Measurements from ENCODE around the gene ALG9.

DNA sequence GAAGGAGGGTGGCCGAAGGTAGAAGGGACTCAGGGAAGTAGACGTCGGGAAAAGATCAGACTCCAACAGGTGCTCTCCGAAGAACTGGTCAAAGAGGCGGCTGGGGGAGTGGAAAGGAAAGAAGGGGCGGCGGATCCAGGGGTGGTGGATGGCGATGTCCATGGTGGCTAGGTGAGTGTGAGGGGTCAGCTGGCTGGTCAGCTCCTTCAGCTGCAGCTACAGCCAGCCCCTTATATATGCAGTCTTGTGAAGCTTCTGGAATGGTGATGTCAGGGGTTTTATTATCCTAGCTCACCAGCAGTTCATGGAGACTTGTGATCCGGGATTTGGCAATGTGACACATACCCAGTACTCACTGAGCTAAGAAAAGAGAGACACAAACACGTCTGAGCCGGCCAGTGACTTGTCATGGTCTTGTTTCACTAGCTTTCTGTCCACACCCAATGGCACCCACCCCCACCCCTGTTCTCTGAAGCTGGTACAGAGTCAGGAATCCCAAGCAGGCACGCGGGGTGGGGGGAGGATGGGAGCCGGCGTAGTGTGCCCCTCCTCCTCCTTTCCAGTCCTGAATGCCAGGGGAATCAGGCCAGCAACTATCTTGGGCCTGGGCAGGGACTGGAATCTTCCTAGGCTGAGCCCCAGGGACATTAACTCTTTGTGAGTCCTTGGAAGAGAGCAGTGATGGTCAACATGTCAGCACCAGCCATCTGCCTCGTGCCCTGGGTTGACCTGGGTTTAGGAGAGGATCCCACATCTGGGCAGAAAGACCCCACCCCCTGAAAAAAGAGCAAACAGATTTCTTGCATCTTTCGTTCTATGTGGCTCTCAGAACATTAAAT lies 40.4 kb upstream of the ALG9 start, which contains the start of gene CRYAB:
- TF ChIP-seq, protein P1, sequence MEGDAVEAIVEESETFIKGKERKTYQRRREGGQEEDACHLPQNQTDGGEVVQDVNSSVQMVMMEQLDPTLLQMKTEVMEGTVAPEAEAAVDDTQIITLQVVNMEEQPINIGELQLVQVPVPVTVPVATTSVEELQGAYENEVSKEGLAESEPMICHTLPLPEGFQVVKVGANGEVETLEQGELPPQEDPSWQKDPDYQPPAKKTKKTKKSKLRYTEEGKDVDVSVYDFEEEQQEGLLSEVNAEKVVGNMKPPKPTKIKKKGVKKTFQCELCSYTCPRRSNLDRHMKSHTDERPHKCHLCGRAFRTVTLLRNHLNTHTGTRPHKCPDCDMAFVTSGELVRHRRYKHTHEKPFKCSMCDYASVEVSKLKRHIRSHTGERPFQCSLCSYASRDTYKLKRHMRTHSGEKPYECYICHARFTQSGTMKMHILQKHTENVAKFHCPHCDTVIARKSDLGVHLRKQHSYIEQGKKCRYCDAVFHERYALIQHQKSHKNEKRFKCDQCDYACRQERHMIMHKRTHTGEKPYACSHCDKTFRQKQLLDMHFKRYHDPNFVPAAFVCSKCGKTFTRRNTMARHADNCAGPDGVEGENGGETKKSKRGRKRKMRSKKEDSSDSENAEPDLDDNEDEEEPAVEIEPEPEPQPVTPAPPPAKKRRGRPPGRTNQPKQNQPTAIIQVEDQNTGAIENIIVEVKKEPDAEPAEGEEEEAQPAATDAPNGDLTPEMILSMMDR (IDR thresholded peaks at IDR 0.05): no peak
- TF ChIP-seq TP53 (CRISPR knock-in tag; IDR thresholded peaks at IDR 0.05): no peak
- TF ChIP-seq, protein P2, sequence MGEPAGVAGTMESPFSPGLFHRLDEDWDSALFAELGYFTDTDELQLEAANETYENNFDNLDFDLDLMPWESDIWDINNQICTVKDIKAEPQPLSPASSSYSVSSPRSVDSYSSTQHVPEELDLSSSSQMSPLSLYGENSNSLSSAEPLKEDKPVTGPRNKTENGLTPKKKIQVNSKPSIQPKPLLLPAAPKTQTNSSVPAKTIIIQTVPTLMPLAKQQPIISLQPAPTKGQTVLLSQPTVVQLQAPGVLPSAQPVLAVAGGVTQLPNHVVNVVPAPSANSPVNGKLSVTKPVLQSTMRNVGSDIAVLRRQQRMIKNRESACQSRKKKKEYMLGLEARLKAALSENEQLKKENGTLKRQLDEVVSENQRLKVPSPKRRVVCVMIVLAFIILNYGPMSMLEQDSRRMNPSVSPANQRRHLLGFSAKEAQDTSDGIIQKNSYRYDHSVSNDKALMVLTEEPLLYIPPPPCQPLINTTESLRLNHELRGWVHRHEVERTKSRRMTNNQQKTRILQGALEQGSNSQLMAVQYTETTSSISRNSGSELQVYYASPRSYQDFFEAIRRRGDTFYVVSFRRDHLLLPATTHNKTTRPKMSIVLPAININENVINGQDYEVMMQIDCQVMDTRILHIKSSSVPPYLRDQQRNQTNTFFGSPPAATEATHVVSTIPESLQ (CRISPR knock-in tag; IDR thresholded peaks at IDR 0.05): no peak
- TF ChIP-seq, protein P3, sequence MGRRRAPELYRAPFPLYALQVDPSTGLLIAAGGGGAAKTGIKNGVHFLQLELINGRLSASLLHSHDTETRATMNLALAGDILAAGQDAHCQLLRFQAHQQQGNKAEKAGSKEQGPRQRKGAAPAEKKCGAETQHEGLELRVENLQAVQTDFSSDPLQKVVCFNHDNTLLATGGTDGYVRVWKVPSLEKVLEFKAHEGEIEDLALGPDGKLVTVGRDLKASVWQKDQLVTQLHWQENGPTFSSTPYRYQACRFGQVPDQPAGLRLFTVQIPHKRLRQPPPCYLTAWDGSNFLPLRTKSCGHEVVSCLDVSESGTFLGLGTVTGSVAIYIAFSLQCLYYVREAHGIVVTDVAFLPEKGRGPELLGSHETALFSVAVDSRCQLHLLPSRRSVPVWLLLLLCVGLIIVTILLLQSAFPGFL (CRISPR knock-in tag; IDR thresholded peaks at IDR 0.05; ENCODE audit: borderline replicate concordance): no peak
- TF ChIP-seq, protein P4, sequence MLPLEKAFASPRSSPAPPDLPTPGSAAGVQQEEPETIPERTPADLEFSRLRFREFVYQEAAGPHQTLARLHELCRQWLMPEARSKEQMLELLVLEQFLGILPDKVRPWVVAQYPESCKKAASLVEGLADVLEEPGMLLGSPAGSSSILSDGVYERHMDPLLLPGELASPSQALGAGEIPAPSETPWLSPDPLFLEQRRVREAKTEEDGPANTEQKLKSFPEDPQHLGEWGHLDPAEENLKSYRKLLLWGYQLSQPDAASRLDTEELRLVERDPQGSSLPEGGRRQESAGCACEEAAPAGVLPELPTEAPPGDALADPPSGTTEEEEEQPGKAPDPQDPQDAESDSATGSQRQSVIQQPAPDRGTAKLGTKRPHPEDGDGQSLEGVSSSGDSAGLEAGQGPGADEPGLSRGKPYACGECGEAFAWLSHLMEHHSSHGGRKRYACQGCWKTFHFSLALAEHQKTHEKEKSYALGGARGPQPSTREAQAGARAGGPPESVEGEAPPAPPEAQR (CRISPR knock-in tag; IDR thresholded peaks at IDR 0.05): no peak
- no peak for TF ChIP-seq ETV6 (CRISPR knock-in tag; IDR thresholded peaks at IDR 0.05)
- TF ChIP-seq NR3C1 (CRISPR knock-in tag; conservative IDR thresholded peaks at IDR 0.05; ENCODE audit: low read depth): no peak
- no peak for TF ChIP-seq RELA (CRISPR knock-in tag; IDR thresholded peaks at IDR 0.05; ENCODE audit: borderline replicate concordance)
- no peak for TF ChIP-seq EMX1 (CRISPR knock-in tag; IDR thresholded peaks at IDR 0.05)
- no peak for TF ChIP-seq TCF7 (CRISPR knock-in tag; IDR thresholded peaks at IDR 0.05; ENCODE audit: low read depth)

Data from WTC11 (cell line).